H9 (cell line): Measurements from ENCODE around the gene ABCC4. TPM values are rescaled to one million over a fixed set of nuclear protein-coding genes. Genes with fewer than 3 reads are reported as not detected.

Experiments used
- DNase-seq: peaks from one replicate; pipeline ENCODE4 v3.0.0-alpha.2; 2017
- H2AFZ ChIP-seq: one replicate; pipeline ENCODE4 v1.6.1; 2013; ENCODE audit warnings: mild to moderate bottlenecking, low read length, control low read depth, moderate library complexity
- H2AK5ac ChIP-seq: 2 replicates; pipeline ENCODE4 v1.6.1; 2013; ENCODE audit warnings: low read length, control low read depth, mixed read lengths; ENCODE audit not compliant: insufficient read length
- H2BK120ac ChIP-seq: one replicate; pipeline ENCODE4 v1.6.1; 2013; ENCODE audit warnings: low read depth, mild to moderate bottlenecking, low read length, control low read depth, inconsistent platforms; ENCODE audit not compliant: poor library complexity, severe bottlenecking
- H2BK12ac ChIP-seq: 2 replicates; pipeline ENCODE4 v1.6.1; 2013; ENCODE audit warnings: low read length, control low read depth, mixed read lengths, low read depth; ENCODE audit not compliant: insufficient read length
- H2BK15ac ChIP-seq: 2 replicates; pipeline ENCODE4 v1.6.1; 2013; ENCODE audit warnings: low read depth, low read length, control low read depth
- H2BK20ac ChIP-seq: one replicate; pipeline ENCODE4 v1.6.1; 2013; ENCODE audit warnings: low read depth, mild to moderate bottlenecking, low read length, control low read depth, inconsistent platforms; ENCODE audit not compliant: poor library complexity, severe bottlenecking
- H2BK5ac ChIP-seq: 2 replicates; pipeline ENCODE4 v1.6.1; 2013; ENCODE audit warnings: low read length, control low read depth, mixed read lengths; ENCODE audit not compliant: insufficient read length
- H3K14ac ChIP-seq: 2 replicates; pipeline ENCODE4 v1.6.1; 2013; ENCODE audit warnings: low read length, control low read depth; ENCODE audit not compliant: insufficient read depth
- H3K18ac ChIP-seq: 2 replicates; pipeline ENCODE4 v1.6.1; 2013; ENCODE audit warnings: low read depth, mild to moderate bottlenecking, mixed read lengths, low read length, control low read depth; ENCODE audit not compliant: insufficient read length
- H3K23ac ChIP-seq: 2 replicates; pipeline ENCODE4 v1.6.1; 2013; ENCODE audit warnings: low read length, control low read depth, mixed read lengths, low read depth; ENCODE audit not compliant: insufficient read length
- H3K23me2 ChIP-seq: 2 replicates; pipeline ENCODE4 v1.6.1; 2013; ENCODE audit warnings: low read depth, mild to moderate bottlenecking, mixed read lengths, low read length, control low read depth; ENCODE audit not compliant: insufficient read length, poor library complexity, severe bottlenecking
- H3K27ac ChIP-seq: 2 replicates; pipeline ENCODE4 v1.5.1; 2013; ENCODE audit warnings: low read length, control low read depth, mixed read lengths, low read depth; ENCODE audit not compliant: insufficient read length
- H3K27me3 ChIP-seq: 2 replicates; pipeline ENCODE4 v1.6.1; 2013; ENCODE audit warnings: low read length, control low read depth, inconsistent platforms; ENCODE audit not compliant: insufficient read depth
- H3K4ac ChIP-seq: 2 replicates; pipeline ENCODE4 v1.6.1; 2013; ENCODE audit warnings: low read depth, mild to moderate bottlenecking, control low read depth, inconsistent platforms, low read length, moderate library complexity
- H3K4me1 ChIP-seq: 2 replicates; pipeline ENCODE4 v1.6.1; 2013; ENCODE audit warnings: low read length, control low read depth, inconsistent platforms; ENCODE audit not compliant: insufficient read depth
- H3K4me2 ChIP-seq: 2 replicates; pipeline ENCODE4 v1.6.1; 2013; ENCODE audit warnings: low read length, control low read depth, mixed read lengths; ENCODE audit not compliant: insufficient read length, insufficient read depth
- H3K56ac ChIP-seq: 2 replicates; pipeline ENCODE4 v1.6.1; 2013; ENCODE audit warnings: low read depth, mild to moderate bottlenecking, mixed read lengths, low read length, control low read depth; ENCODE audit not compliant: insufficient read length
- H3K79me1 ChIP-seq: 2 replicates; pipeline ENCODE4 v1.6.1; 2013; ENCODE audit warnings: low read depth, mild to moderate bottlenecking, moderate library complexity, low read length, control low read depth, inconsistent platforms; ENCODE audit not compliant: insufficient read depth, poor library complexity, severe bottlenecking
- H3K79me2 ChIP-seq: 2 replicates; pipeline ENCODE4 v1.6.1; 2013; ENCODE audit warnings: low read length, control low read depth, inconsistent platforms; ENCODE audit not compliant: insufficient read depth
- H3K9ac ChIP-seq: 2 replicates; pipeline ENCODE4 v1.6.1; 2013; ENCODE audit warnings: low read length, control low read depth, mixed read lengths; ENCODE audit not compliant: insufficient read length; ENCODE audit errors: extremely low read depth
- H3K9me3 ChIP-seq: one replicate; pipeline ENCODE4 v1.6.1; 2013; ENCODE audit warnings: low read depth, low read length, inconsistent platforms; ENCODE audit not compliant: control insufficient read depth
- H3T11ph ChIP-seq: one replicate; pipeline ENCODE4 v1.6.1; 2013; ENCODE audit warnings: mild to moderate bottlenecking, low read length, control low read depth, inconsistent platforms
- H4K20me1 ChIP-seq: one replicate; pipeline ENCODE4 v1.6.1; 2013; ENCODE audit not compliant: control insufficient read depth, insufficient read length, insufficient read depth
- H4K5ac ChIP-seq: 2 replicates; pipeline ENCODE4 v1.6.1; 2013; ENCODE audit warnings: low read depth, mild to moderate bottlenecking, mixed read lengths, low read length, control low read depth; ENCODE audit not compliant: insufficient read length
- H4K8ac ChIP-seq: replicated peaks from 2 replicates; pipeline ENCODE4 v1.6.1; 2013; ENCODE audit warnings: low read length, control low read depth, mixed read lengths, low read depth; ENCODE audit not compliant: insufficient read length
- H4K91ac ChIP-seq: 2 replicates; pipeline ENCODE4 v1.6.1; 2013; ENCODE audit warnings: low read depth, mild to moderate bottlenecking, moderate library complexity, mixed read lengths, low read length, control low read depth; ENCODE audit not compliant: insufficient read length
- H3K27ac Mint-ChIP-seq, 3 experiments: 2 replicates in 2 of 3; 3 replicates in 1 of 3; pipeline ENCODE4 v1.8.0; 2020 to 2021; ENCODE audit warnings: mixed read lengths in 3 of 3, mild to moderate bottlenecking in 1 of 3, moderate library complexity in 1 of 3
- H3K27me3 Mint-ChIP-seq: 2 replicates; pipeline ENCODE4 v1.8.0; 2021; ENCODE audit warnings: low read depth, mild to moderate bottlenecking, moderate library complexity, mixed read lengths
- H3K36me3 Mint-ChIP-seq, 3 experiments: 2 replicates in 2 of 3; 3 replicates in 1 of 3; pipeline ENCODE4 v1.8.0; 2020 to 2021; ENCODE audit warnings: low read depth in 3 of 3, mixed read lengths in 3 of 3; ENCODE audit not compliant: insufficient read depth in 1 of 3
- H3K4me1 Mint-ChIP-seq, 2 experiments: 2 replicates each; pipeline ENCODE4 v1.8.0; 2020; ENCODE audit warnings: mixed read lengths in 2 of 2
- H3K4me3 Mint-ChIP-seq, 2 experiments: 2 replicates in 1 of 2; 3 replicates in 1 of 2; pipeline ENCODE4 v1.8.0; 2020 to 2021; ENCODE audit warnings: mild to moderate bottlenecking in 2 of 2, mixed read lengths in 2 of 2, moderate library complexity in 1 of 2
- H3K9me3 Mint-ChIP-seq, 2 experiments: 2 replicates in 1 of 2; 3 replicates in 1 of 2; pipeline ENCODE4 v1.8.0; 2020; ENCODE audit warnings: mild to moderate bottlenecking in 2 of 2, mixed read lengths in 2 of 2, moderate library complexity in 1 of 2
- WGBS: extraction: QIAGEN DNeasy Blood & Tissue Kit; methylation state at CpG from one replicate; pipeline ENCODE4 v1.1.7; 2013; ENCODE audit warnings: missing lambda C conversion rate, low lambda C conversion rate, mixed read lengths; ENCODE audit not compliant: insufficient read length; ENCODE audit errors: extremely low coverage; 5-methylcytosine and 5-hydroxymethylcytosine counted together
- total RNA-seq: library from RNA; stranded (reverse); gene quantifications from 2 replicates; pipeline ENCODE4 v1.2.1, GENCODE V29; 2021
- TF ChIP-seq, protein P1 (sequence below): fragments of 200-600 bp; sonication (generic); conservative IDR thresholded peaks from 3 replicates; pipeline ENCODE4 v1.8.0; 2021; ENCODE audit warnings: antibody characterized with exemption, mild to moderate bottlenecking

ABCC4 gene
- total RNA-seq, 1 experiment from 2014 or later, result 5.9 TPM

DNA sequence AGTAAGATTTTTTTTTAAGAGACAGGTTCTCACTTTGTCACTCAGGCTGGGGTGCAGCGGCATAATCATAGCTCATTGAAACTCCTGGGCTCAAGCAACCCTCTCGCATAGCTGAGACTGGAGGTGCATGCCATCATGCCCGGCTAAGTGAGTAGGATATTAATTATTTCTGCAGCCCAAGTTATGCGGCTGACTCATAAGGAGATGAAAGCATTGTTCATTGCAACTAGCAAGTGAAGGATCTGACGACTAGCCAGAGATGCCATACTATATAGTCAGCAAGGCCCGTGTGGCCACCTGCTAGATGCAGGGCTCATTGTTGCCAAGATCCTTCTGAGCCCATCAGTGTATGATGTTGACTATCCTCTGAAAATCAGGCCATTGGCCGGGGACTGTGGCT is 45.2 kb downstream of the ABCC4 start:
- H3K23me2 ChIP-seq, result no peaks in the 10 kb centered on the region
- H2AFZ ChIP-seq, result no peak overlapping the region
- H3K4me1 ChIP-seq, result no peaks in the 10 kb centered on the region
- Mint-ChIP-seq H3K27me3 (no peaks in the 10 kb centered on the region), H3K36me3 (no peaks in the 10 kb centered on the region), H3K9me3 (no peaks in the 10 kb centered on the region), H3K4me1 (peaks cover 0 to 5% of the 10 kb centered on the region in 2 experiments; a peak in 2 of 4 replicates), H3K4me3 (no peak overlapping the region), H3K27ac (no peak overlapping the region)
- H3K9me3 ChIP-seq, result no peaks in the 10 kb centered on the region
- no peak for DNase-seq
- no peaks in the 10 kb centered on the region for H3K79me1 ChIP-seq
- H3K14ac ChIP-seq, result no peak overlapping the region
- H2BK12ac ChIP-seq, result no peak overlapping the region
- TF ChIP-seq, protein P1, sequence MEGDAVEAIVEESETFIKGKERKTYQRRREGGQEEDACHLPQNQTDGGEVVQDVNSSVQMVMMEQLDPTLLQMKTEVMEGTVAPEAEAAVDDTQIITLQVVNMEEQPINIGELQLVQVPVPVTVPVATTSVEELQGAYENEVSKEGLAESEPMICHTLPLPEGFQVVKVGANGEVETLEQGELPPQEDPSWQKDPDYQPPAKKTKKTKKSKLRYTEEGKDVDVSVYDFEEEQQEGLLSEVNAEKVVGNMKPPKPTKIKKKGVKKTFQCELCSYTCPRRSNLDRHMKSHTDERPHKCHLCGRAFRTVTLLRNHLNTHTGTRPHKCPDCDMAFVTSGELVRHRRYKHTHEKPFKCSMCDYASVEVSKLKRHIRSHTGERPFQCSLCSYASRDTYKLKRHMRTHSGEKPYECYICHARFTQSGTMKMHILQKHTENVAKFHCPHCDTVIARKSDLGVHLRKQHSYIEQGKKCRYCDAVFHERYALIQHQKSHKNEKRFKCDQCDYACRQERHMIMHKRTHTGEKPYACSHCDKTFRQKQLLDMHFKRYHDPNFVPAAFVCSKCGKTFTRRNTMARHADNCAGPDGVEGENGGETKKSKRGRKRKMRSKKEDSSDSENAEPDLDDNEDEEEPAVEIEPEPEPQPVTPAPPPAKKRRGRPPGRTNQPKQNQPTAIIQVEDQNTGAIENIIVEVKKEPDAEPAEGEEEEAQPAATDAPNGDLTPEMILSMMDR, result no peak
- no peak overlapping the region for H3K23ac ChIP-seq
- no CpG with 5 or more reads among the region's 7 CpGs for WGBS
- H3K56ac ChIP-seq, result no peak overlapping the region
- no peak overlapping the region for H4K8ac ChIP-seq
- H3K18ac ChIP-seq, result no peak overlapping the region
- H3K27ac ChIP-seq, result no peak overlapping the region
- no peak overlapping the region for H2BK5ac ChIP-seq
- no peak overlapping the region for H3T11ph ChIP-seq
- H3K4me2 ChIP-seq, result no peak overlapping the region
- H2BK120ac ChIP-seq, result no peak overlapping the region
- no peaks in the 10 kb centered on the region for H4K20me1 ChIP-seq
- no peaks in the 10 kb centered on the region for H3K27me3 ChIP-seq
- no peak overlapping the region for H2BK20ac ChIP-seq
- H2BK15ac ChIP-seq, result no peak overlapping the region
- H4K91ac ChIP-seq, result no peak overlapping the region
- no peak overlapping the region for H3K9ac ChIP-seq
- H2AK5ac ChIP-seq, result no peak overlapping the region
- H4K5ac ChIP-seq, result no peak overlapping the region
- H3K4ac ChIP-seq, result no peak overlapping the region
- H3K79me2 ChIP-seq, result no peaks in the 10 kb centered on the region
